GF-D8 (cell line): Measurements from ENCODE around the gene ROCK2.
"Not testable (repeated sequence)": the region's sequence is repeated elsewhere in the genome, so short reads cannot be mapped to it uniquely, and the experiment has no call there.

Experiments
- DNase-seq: peaks from one replicate; lab custom pipeline; 2025; lab: John Stamatoyannopoulos, UW

The ROCK2 gene

DNA sequence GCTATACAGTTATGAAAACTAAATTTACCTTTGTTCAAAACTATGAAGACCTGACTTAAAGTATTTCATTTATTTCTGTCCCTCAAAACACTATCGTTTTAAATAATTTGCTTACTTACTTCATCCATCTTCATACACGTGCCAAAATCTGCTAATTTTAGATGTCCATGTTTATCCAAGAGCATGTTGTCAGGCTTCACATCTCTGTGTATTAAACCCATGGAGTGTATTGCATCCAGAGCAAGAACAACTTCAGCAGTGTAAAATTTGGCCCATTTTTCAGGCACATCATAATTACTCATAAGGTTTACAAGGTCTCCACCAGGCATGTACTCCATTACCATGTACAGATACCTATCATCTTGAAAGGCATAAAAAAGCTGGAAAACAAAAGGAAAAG, 108.9 kb downstream of the ROCK2 start:
- DNase-seq, result no peak

DNA sequence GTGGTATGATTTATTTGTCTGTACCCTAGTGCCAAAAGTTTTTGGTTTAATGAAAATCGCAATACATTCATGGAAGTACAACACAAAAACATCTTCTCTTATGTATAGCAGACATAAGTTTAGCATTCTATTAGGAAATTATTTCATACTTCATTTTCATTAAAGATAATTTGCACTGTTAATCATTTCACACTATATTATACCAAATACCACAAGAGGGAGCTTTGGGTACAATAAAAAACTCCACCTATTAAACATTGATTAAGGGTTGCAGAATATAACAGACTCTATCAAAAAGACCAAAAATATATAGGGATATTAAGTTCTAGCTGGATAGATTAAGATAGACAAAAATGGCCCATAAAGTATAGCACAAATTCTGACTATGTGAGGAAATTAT, 110.1 kb downstream of the ROCK2 start:
- DNase-seq, result no peak

DNA sequence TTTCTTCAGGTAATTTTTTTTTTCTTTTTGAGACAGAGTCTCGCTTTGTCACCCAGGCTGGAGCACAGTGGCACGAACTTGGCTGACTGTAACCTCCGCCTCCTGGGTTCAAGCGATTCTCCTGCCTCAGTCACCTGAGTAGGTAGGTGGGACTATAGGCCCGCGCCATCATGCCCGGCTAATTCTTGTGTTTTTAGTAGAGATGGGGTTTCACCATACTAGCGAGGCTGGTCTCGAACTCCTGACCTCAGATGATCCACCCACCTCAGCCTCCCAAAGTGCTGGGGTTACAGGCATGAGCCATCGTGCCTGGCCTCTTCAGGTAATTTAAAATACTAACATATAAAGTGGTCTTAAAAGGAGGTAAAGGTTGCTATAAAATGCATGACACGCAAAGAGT, 113.2 kb downstream of the ROCK2 start:
- DNase-seq, result not testable (repeated sequence)

DNA sequence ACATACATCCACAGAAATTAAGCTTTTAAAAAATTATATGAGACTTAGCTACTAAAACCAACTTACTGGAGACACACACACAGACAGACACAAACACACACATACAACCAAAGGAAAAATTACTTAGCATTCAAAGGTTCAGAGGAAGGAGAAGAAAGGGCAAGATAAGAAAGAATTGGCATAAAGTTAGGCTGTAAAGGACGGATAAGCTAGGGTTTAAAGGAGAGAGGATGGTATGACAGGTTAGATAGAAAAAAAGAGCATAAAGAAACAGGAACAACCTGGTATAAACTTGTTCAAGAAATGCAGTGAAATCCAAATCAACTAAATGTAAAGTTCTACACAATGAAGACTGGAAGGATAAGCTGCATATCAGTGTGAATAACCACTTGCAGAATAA, 115.7 kb downstream of the ROCK2 start:
- DNase-seq, result no peak

DNA sequence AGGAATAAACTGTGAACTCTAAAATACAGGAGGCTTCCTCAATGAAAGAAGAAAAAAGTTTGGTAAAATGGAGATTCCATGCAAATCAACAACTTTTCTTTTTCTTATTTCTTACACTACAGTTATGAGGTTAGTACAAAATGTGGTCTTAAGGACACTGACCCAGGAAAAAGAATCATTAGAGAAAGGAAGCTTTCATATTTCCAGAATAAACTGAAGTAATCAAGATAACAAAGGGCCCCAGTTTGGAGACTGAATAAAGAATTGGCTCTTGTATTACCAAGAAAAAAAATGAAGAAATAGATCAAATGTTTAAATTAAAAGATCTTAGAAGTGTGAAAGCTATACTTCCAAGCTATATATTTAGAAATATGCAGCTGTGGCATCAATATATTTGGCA, 116.8 kb downstream of the ROCK2 start:
- no peak for DNase-seq

DNA sequence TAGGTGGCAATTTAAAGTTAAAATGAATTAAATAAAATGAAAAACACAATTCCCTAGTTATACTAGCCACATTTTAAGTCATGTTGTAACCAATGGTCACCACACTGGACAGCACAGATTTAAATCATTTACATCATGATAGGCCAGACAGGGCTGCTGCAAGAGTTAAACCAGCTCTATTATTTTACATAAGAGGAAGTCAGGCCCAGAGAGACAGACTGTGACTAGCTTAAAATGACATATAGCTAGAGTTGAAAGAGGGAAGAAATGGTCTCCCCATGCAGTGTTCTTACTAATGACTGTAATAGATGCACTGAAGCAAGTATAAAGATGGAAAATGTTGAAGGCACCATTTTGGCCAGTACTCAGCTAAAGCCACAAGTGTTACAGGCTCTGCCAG, 119.5 kb downstream of the ROCK2 start:
- peak; percentile 2 for DNase-seq

DNA sequence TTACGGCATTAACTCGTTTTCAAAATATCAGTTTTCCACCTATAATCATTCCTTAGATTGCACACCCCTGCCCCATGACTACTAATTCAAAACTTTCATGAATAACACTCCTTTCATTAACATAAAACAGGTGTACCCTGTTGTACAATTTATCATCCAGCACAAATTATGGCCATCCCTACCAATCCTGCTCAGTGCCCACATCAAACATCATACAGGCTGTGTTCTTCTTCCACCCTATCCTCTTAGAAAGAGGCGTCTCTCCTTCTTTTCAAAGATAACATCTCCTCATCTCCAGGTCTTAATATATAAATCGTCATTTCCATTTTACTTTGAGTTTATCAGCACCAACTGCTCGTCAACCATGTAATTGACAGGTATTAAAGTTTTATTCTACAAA, 121.6 kb downstream of the ROCK2 start:
- no peak for DNase-seq

DNA sequence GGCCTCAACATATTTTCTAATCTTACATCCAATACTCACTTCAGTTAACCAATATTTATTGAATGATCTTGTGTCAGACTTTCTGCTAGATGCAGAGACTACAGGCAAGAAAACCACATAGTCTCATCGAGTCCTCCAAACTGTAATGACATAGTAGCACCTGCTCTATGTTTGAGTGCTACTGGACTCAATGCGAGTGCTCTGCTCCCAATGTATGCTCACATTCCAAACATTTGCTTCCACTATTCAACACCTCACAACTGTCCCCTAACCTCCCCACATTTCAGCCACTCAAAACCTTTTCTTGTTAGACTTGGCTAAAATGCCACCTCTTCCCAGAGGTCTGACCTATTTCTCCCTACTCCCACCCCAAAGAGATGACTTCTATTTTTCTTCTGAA, 124.0 kb downstream of the ROCK2 start:
- no peak for DNase-seq

DNA sequence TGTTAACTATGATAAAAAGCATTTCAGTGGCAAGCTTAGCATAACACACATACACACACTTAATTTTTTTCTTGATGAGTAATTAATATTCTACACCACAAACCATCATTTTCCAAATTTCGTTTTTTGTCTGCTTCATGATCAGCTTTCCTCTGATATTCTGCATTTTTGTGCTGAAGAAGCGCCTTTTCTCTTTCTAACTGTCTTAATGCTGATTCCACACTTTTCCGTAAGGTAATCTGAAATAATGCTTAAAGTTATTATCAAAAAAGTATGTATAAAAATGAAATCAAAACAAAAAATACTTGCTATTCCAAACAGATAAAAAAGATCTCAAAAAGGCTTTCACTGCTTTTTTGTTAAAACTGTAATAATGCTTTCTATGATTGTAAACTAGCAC, 129.0 kb downstream of the ROCK2 start:
- no peak for DNase-seq

DNA sequence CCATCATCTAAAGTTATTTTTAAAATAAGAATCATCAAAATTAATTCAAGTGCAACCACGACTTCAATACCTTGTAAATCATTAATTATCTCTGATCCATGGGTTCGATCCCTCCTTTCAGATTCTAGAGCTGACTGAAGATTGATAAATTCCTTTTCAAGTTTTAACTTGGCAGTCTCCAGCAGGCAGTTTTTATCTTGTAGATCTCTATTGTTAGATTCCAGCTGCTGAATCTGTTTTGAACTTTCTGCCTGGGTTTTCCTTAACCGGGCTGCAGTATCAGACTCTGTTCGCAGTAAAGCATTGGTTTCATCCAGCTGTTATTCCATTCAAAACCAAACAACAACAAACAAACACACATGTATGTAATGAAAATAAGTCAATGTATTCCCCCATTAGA, 129.7 kb downstream of the ROCK2 start:
- DNase-seq, result no peak

DNA sequence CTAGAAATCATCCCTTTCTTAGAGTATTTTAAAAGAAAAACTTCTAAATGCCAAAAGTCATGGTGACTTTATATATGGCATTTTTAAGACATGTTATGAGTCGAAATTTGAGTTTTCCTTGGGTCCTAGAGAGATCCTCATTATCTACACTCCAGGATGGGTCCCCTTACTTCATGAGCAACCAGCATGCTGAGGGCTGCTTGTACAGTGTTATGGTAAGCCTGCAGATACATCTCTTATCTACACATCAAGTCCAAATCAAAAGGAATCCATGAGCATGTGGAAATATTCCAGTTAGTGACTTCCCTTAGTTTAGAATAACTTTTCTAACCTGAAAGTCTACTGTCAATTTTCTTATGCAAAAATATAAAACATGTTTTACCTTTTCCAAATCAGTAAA, 130.5 kb downstream of the ROCK2 start:
- DNase-seq, result no peak

DNA sequence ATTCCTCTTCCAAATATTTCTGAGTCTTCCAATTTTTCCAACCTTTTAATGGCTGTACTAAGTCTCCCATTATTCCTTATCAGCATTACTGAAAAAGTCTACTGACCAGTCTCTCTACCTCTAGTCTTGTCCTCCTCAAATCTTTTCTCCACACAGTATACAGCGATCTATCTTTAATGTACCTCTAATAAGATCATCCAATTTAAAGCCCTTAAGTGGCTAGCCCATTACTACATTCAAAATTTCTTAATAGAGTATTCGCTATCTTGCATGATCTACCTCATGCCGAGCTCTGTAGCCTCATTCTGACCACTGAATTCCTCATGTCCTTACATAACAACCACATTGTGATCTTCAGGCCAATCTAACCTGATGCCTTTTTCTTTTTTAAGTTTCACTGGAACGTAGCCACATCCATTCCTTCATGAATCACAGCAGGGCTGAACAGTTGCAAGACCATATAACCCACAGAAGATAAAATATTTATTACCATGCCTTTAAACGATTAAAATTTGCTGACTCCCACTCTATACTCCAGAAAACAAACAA, 131.3 kb downstream of the ROCK2 start:
- DNase-seq, result no peak

DNA sequence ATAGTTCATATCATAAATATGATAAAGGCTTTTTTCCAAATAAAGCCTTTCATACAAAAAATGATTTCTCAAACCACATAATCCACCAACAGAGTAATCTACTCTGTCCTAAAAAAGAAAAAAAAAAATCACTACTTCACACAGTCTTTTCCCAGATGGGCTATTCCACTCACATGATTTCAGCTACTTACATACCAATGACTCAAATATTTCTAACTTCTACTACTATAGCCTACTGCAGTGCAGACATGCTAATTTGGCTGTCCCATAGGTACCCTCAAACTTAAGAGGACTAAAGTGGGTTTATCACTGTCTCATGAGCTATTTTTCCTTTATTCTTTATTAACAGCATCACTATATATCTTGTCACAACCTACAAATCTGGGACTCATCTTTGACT, 131.8 kb downstream of the ROCK2 start:
- no peak for DNase-seq

DNA sequence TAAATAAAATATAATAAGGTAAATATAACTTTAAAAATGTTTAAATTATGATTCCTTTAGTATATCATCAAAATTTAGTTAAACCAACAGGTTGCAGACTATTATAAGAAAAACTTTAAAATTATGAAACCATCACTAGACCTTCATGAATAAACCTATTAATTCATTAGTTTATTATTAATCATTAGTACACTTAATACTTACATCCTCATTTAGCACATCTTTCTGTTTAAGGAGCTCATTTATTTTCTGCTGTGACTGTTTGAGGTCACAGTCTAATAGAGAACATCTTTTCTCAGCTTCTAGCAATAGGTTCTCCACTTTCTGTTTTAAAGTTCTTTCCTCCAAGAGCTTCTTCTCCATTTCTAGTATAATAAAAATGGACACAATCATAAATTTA, 136.4 kb downstream of the ROCK2 start:
- no peak for DNase-seq

DNA sequence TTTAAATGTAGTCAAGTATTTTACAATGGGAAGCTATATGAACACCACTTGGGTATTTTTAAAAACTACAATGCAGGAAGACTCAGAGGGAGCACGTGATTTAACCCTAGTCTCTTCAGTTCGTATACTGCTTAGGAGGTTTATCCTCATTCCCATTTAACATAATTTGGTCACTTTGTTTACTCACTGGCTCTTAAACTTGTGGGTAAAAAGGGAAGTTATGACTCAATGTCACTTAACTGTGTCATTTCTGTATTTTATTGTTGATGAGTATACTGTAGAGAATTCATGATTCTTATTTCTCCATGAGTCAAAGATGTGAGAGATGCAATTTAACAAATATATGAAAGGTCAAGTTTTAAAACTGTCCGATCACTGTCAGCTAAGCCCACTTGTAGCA, 141.0 kb downstream of the ROCK2 start:
- DNase-seq, result peak; percentile 11

DNA sequence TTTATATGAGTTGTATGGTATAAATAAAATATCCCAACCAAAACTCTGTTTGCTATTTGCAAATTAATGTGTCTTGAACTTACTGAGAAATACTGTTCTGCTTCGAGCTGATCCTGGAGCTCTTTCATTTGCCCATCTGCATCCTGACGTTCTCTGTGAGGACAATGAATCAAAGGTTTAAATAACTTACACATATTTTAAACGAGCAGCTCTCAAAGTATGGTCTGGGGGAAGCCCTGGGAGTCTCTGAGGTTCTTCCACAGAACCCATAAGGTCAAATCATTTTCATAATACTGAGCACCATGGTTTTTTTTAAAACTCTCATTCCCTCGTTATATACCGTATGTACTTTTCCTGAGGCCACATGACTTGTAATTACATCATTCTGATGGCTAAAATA, 142.5 kb downstream of the ROCK2 start:
- no peak for DNase-seq

DNA sequence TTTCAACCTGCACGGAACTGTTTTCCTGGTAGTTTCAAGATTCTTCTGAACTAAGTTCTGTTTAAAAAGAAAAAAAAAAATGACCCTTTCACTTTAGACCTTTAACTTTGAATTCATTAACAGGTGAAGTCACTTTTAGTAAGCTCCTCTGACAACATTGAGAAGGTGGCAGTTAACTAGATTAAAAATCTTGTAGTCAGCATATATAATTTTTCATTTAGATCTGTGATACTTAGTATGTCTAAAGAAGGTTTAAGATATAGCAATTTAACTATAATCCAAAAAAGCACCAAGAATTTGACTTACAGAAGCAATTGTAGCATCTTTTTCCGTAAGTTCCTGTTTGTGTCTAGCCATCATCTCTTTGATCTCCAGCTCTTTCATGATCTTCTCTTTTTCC, 143.8 kb downstream of the ROCK2 start:
- no peak for DNase-seq

DNA sequence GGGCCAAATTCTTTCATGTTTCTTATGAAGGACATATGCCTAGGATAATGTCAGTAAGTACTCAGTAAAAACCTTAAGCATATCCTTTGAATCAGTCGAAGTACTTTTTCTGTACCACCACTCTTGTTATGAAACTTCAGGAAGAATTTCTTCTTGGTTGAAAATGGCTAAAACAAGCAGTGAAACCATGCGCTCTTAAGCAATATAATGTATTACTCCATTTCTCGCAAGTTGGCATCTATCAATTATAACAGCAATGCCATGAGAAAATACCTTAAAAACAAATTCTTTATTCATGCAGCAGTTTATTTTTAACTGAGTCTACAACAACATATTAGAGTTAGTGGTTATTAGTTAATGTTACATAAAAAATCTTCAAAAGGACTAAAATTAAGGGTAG, 148.2 kb downstream of the ROCK2 start:
- no peak for DNase-seq

DNA sequence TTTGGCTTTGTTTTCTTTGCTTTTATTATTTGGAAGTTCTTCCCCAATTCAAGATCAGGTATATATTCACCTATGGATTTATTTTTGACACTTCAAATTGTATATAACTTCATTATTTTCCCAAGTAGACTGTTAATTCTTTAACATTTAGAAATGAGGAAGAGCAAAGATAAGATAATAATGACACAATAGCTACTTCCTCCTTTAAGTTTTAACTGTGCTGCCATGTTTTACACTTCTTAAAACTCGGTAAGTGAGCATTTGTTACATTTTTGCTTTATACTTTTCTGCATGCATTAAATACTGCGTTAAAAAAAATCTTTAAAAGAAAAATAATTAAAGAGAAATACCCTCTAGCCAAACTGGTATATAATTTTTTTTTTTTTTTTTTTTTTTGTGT, 156.7 kb downstream of the ROCK2 start:
- DNase-seq, result peak; percentile 38

DNA sequence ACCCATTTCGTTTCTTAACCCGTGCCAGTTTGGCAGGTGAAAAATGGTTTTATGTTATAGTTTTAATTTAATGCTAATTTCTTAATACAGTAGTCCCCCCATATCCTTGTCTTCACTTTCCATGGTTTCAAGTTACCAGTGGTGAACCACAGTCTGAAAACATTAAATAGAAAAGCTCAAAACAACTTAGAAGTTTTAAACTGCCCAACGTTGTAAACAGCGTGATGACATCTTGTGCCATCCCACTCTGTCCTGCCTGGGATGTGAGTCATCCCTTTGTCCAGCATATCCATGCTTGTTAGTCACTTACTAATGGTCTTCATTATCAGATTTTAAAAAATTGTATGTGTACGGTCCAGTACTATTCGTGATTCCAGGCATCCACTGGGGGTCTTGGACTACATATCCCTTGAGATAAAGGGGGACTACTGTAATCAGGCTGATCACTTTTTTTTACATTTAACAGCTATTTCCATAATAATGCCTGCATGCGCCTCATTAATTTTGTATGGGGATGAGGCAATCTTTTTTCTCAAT, 157.3 kb downstream of the ROCK2 start:
- no peak for DNase-seq

DNA sequence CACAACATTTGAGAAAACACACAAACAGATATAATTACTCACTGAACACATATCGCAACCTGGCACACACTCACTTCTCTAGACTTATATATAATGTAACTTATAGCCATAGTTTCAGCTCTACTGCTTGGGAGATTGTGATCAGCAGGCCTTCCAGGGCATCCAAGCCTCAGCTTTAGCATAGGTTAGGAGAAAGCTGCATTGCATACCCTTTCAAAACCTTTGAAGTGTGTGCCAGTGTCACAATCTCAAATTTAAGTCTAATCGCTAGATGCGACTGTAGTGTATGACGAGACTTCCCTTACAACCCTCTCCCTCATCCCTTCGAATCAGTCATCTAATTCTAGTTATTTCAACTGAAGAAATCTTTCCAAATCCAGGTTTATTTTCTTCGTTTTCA, 158.3 kb downstream of the ROCK2 start:
- DNase-seq, result no peak

DNA sequence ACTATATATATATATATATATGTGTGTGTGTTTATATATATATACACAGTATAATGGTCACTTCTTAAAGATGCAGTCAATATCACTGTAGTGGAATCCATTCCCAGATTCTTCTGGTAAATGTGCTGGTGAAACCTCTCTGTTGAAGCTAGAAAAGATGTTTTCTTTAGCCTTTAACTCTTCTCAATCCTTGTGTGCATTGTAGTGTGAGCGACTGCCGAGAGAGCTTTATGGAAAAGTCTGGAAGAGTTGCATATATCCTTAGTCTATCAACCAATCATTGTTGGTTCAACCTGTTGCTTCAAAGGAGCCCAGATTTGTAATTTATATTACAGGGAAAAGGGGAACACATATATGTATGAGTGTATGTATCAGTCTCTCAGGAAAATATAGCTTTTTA, 161.5 kb downstream of the ROCK2 start:
- DNase-seq, result no peak

DNA sequence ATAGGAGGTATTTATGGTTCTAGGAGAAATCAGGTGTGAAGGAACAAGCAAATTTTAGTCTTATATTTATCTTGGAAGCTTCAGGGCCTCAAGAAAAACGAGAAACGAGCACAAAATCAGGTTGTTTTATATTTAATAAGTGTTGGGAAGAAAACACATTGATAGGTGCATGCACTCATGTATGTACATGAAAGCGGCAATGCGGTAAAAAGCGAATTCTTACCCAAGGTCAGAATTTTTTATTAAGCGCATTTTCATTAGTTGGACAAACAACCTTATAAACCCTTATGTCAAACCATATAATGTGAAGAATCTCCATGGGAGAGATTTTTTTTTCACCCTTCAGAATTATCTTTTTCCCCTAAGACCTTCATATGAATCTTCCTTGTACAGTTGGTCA, 163.8 kb downstream of the ROCK2 start:
- no peak for DNase-seq

DNA sequence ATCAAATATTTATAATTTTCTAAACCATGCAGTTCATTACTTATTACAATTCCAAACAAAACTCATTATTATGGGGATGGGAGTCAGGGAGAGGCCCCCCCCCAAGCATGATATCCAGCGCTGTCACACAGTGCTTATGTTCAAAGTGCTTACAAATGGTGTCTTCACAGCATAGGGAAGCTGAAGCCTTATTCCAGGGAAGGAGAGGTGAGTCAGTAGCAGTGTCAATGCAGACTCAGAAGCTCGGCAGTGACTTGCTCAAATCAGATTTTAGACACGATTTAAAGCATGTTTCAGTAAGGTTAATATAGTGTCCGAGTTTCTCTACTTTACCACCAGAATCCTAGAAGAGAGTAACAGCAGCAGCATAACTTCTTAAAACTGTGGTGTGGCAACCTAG, 164.5 kb downstream of the ROCK2 start:
- DNase-seq, result no peak

DNA sequence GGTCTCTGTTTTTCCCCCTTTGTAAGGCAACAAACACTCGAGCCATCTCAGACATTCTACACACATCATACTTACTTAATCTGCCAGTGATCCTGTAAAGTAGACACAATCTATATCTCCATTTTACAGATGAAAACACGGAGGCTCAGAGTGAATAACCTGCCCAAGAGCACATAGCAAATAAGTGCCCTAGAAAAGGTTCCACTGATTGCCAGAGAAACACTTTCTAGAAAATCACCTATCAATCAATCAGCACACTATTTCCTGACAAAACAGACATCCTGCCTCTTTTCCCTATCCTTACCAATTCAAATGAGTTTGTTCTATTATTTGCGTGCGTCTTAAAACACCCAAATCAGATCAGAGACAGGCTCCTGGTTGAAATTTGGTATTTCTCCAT, 165.2 kb downstream of the ROCK2 start:
- no peak for DNase-seq
